SK-N-MC (cell line): Measurements from ENCODE around the gene HOXC5.

ENCODE experiments used
- EZH2 ChIP-seq: fragments of 200-600 bp; sonication (generic); IDR thresholded peaks from one replicate; pipeline ENCODE4 v1.6.1; 2017; ENCODE audit warnings: antibody characterized with exemption
- FOXP2 ChIP-seq: optimal IDR thresholded peaks from 2 replicates; pipeline ENCODE3; 2011; ENCODE audit warnings: mild to moderate bottlenecking, moderate library complexity; ENCODE audit not compliant: insufficient read depth; ENCODE audit errors: extremely low read length, control extremely low read depth
- POLR2AphosphoS5 ChIP-seq: IDR thresholded peaks from 2 replicates; pipeline ENCODE4 v1.6.1; 2012; ENCODE audit warnings: mild to moderate bottlenecking, low read depth, low read length, borderline replicate concordance

DNA sequence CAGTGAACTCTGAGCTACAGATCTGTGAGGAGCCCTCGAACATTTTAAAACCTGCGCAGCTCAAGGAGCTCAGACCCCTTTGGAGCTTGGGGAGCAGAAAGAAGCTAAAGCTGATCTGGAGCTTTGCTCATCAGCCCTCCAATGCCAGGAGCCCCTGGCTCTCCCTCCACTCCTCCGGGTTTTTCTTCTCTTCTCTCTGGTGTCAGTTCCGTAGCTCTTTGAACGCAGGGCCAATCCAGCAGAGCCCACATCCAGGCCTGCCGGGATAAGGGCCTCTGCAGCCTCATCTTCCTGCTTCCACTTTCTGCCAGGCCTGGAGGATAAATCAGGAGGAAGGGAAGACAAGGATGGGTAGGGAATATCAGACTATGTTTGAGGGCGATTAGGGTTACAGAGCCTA is 26.8 kb downstream of the HOXC5 start:
- TF ChIP-seq EZH2 (no peak), POLR2AphosphoS5 (no peak), FOXP2 (no peak)
